ENCODE data around the gene SMIM29.
A peak's percentile ranks its signal among the peaks of the same experiment; 100 is the strongest.
"Not testable (repeated sequence)": the region's sequence is repeated elsewhere in the genome, so short reads cannot be mapped to it uniquely, and the experiment has no call there.

The SMIM29 gene

GRCh38 chr6:34259529-34260069 lies 10.8 kb upstream of the SMIM29 start:
- no peaks in the 10 kb centered on the region for H3K36me3 ChIP-seq (ENCODE audit: control insufficient read depth, insufficient read depth, low read length)
- no peaks in the 10 kb centered on the region for H3K27me3 ChIP-seq (ENCODE audit: control insufficient read depth, insufficient read depth, low read length)
- no peaks in the 10 kb centered on the region for H3K9me3 ChIP-seq (ENCODE audit: control insufficient read depth, low read length)
- no peak overlapping the region for H3K4me3 ChIP-seq (ENCODE audit: low read length)
- H3K9ac ChIP-seq (ENCODE audit: low read length), result no peak overlapping the region
- no peaks in the 10 kb centered on the region for H3K4me1 ChIP-seq (ENCODE audit: control insufficient read depth, insufficient read depth, low read length)

- not testable (repeated sequence) for H3K9me3 ChIP-seq (ENCODE audit: control insufficient read depth, low read length); H3K36me3 ChIP-seq (ENCODE audit: control insufficient read depth, insufficient read depth, low read length); H3K27me3 ChIP-seq (ENCODE audit: control insufficient read depth, insufficient read depth, low read length); H3K4me3 ChIP-seq (ENCODE audit: low read length); H3K9ac ChIP-seq (ENCODE audit: low read length)
- peaks cover 20% of the 10 kb centered on the region for H3K4me1 ChIP-seq (ENCODE audit: control insufficient read depth, insufficient read depth, low read length)
Observed at GRCh38 chr6:34252395-34252794, 3.6 kb upstream of the SMIM29 start.

GRCh38 chr6:34249469-34250261 lies 859 bp upstream of the SMIM29 start:
- no peaks in the 10 kb centered on the region for H3K36me3 ChIP-seq (ENCODE audit: control insufficient read depth, insufficient read depth, low read length)
- peak overlapping the region; percentile 75 for H3K9ac ChIP-seq (ENCODE audit: low read length)
- no peaks in the 10 kb centered on the region for H3K27me3 ChIP-seq (ENCODE audit: control insufficient read depth, insufficient read depth, low read length)
- peak overlapping the region; percentile 15 for H3K4me3 ChIP-seq (ENCODE audit: low read length)
- peaks cover 21% of the 10 kb centered on the region for H3K4me1 ChIP-seq (ENCODE audit: control insufficient read depth, insufficient read depth, low read length)
- no peaks in the 10 kb centered on the region for H3K9me3 ChIP-seq (ENCODE audit: control insufficient read depth, low read length)

GRCh38 chr6:34248198-34248726 lies 544 bp downstream of the SMIM29 start:
- Histone ChIP-seq H3K4me3 (ENCODE audit: low read length) (peak overlapping the region; percentile 57), H3K9ac (ENCODE audit: low read length) (peak overlapping the region; percentile 63), H3K27me3 (ENCODE audit: control insufficient read depth, insufficient read depth, low read length) (no peaks in the 10 kb centered on the region), H3K9me3 (ENCODE audit: control insufficient read depth, low read length) (no peaks in the 10 kb centered on the region), H3K36me3 (ENCODE audit: control insufficient read depth, insufficient read depth, low read length) (no peaks in the 10 kb centered on the region), H3K4me1 (ENCODE audit: control insufficient read depth, insufficient read depth, low read length) (peaks cover 31% of the 10 kb centered on the region)

- H3K27me3 ChIP-seq (ENCODE audit: control insufficient read depth, insufficient read depth, low read length), result no peaks in the 10 kb centered on the region
- no peaks in the 10 kb centered on the region for H3K36me3 ChIP-seq (ENCODE audit: control insufficient read depth, insufficient read depth, low read length)
- H3K4me1 ChIP-seq (ENCODE audit: control insufficient read depth, insufficient read depth, low read length), result peaks cover 31% of the 10 kb centered on the region
- H3K9me3 ChIP-seq (ENCODE audit: control insufficient read depth, low read length), result no peaks in the 10 kb centered on the region
- peak overlapping the region; percentile 57 for H3K4me3 ChIP-seq (ENCODE audit: low read length)
- H3K9ac ChIP-seq (ENCODE audit: low read length), result peak overlapping the region; percentile 63
Observed at GRCh38 chr6:34247481-34248197, 1.2 kb downstream of the SMIM29 start.

GRCh38 chr6:34246563-34247391 lies 2.0 kb downstream of the SMIM29 start:
- Histone ChIP-seq H3K36me3 (ENCODE audit: control insufficient read depth, insufficient read depth, low read length) (no peaks in the 10 kb centered on the region), H3K4me3 (ENCODE audit: low read length) (no peak overlapping the region), H3K9ac (ENCODE audit: low read length) (no peak overlapping the region), H3K9me3 (ENCODE audit: control insufficient read depth, low read length) (no peaks in the 10 kb centered on the region), H3K4me1 (ENCODE audit: control insufficient read depth, insufficient read depth, low read length) (peaks cover 31% of the 10 kb centered on the region), H3K27me3 (ENCODE audit: control insufficient read depth, insufficient read depth, low read length) (no peaks in the 10 kb centered on the region)

- Histone ChIP-seq H3K4me3 (ENCODE audit: low read length) (no peak overlapping the region), H3K9me3 (ENCODE audit: control insufficient read depth, low read length) (no peaks in the 10 kb centered on the region), H3K27me3 (ENCODE audit: control insufficient read depth, insufficient read depth, low read length) (no peaks in the 10 kb centered on the region), H3K4me1 (ENCODE audit: control insufficient read depth, insufficient read depth, low read length) (peaks cover 31% of the 10 kb centered on the region), H3K36me3 (ENCODE audit: control insufficient read depth, insufficient read depth, low read length) (no peaks in the 10 kb centered on the region), H3K9ac (ENCODE audit: low read length) (no peak overlapping the region)
Observed at GRCh38 chr6:34246249-34246562, 2.6 kb downstream of the SMIM29 start.

- H3K4me3 ChIP-seq (ENCODE audit: low read length); H3K36me3 ChIP-seq (ENCODE audit: control insufficient read depth, insufficient read depth, low read length): not testable (repeated sequence)
Observed at GRCh38 chr6:34245761-34246140, 3.1 kb downstream of the SMIM29 start.

GRCh38 chr6:34245032-34245760 lies 3.6 kb downstream of the SMIM29 start:
- H3K9ac ChIP-seq (ENCODE audit: low read length); H3K4me3 ChIP-seq (ENCODE audit: low read length); H3K9me3 ChIP-seq (ENCODE audit: control insufficient read depth, low read length); H3K36me3 ChIP-seq (ENCODE audit: control insufficient read depth, insufficient read depth, low read length); H3K27me3 ChIP-seq (ENCODE audit: control insufficient read depth, insufficient read depth, low read length): not testable (repeated sequence)
- peaks cover 33% of the 10 kb centered on the region for H3K4me1 ChIP-seq (ENCODE audit: control insufficient read depth, insufficient read depth, low read length)

More at GRCh38 chr6:34245761-34246140, 3.1 kb downstream of the SMIM29 start:
- H3K27me3 ChIP-seq (ENCODE audit: control insufficient read depth, insufficient read depth, low read length); H3K9me3 ChIP-seq (ENCODE audit: control insufficient read depth, low read length); H3K9ac ChIP-seq (ENCODE audit: low read length): not testable (repeated sequence)
- H3K4me1 ChIP-seq (ENCODE audit: control insufficient read depth, insufficient read depth, low read length), result peaks cover 31% of the 10 kb centered on the region

GRCh38 chr6:34243901-34244884 lies 4.6 kb downstream of the SMIM29 start:
- Histone ChIP-seq H3K4me1 (ENCODE audit: control insufficient read depth, insufficient read depth, low read length) (peaks cover 32% of the 10 kb centered on the region), H3K36me3 (ENCODE audit: control insufficient read depth, insufficient read depth, low read length) (no peaks in the 10 kb centered on the region), H3K4me3 (ENCODE audit: low read length) (no peak overlapping the region), H3K9ac (ENCODE audit: low read length) (peak overlapping the region; percentile 42), H3K9me3 (ENCODE audit: control insufficient read depth, low read length) (no peaks in the 10 kb centered on the region), H3K27me3 (ENCODE audit: control insufficient read depth, insufficient read depth, low read length) (no peaks in the 10 kb centered on the region)
